HG03025 (cell line): Measurements from ENCODE around the gene FYCO1.

Source experiments
- ATAC-seq: cut with Tn5 transposase; IDR thresholded peaks from one replicate; pipeline ENCODE4 v1.9.1; 2021; ENCODE audit warnings: mild to moderate bottlenecking, moderate library complexity; ENCODE audit not compliant: unreplicated experiment, low FRiP score

The FYCO1 gene

GRCh38 chr3:45895686-45896468 is 99.7 kb downstream of the FYCO1 start:
- no peak for ATAC-seq

- ATAC-seq: no peak
These were observed 101.6 kb downstream of the FYCO1 start for GRCh38 chr3:45894015-45894414.

- ATAC-seq: no peak
These were observed 103.5 kb downstream of the FYCO1 start for GRCh38 chr3:45892161-45892560.

GRCh38 chr3:45890405-45890804 is 105.2 kb downstream of the FYCO1 start:
- ATAC-seq: no peak

GRCh38 chr3:45889337-45889736 is 106.3 kb downstream of the FYCO1 start:
- ATAC-seq: no peak

- no peak for ATAC-seq
These were observed 107.7 kb downstream of the FYCO1 start for GRCh38 chr3:45887759-45888511.

- ATAC-seq: no peak
These were observed 108.3 kb downstream of the FYCO1 start for GRCh38 chr3:45887285-45887684.

GRCh38 chr3:45885979-45886705 is 109.5 kb downstream of the FYCO1 start, which contains the start of gene CCR9:
TSS of gene CCR9 (plus strand) at chr3:45886543. CDS start at chr3:45894934, 8,391 bp downstream.
- ATAC-seq: no peak

- ATAC-seq: no peak
These were observed 111.0 kb downstream of the FYCO1 start for GRCh38 chr3:45884368-45885201.

GRCh38 chr3:45881078-45882022 is 114.3 kb downstream of the FYCO1 start:
- ATAC-seq: no peak

- ATAC-seq: no peak
These were observed 114.9 kb downstream of the FYCO1 start for GRCh38 chr3:45880725-45881077.

- ATAC-seq: no peak
These were observed 117.5 kb downstream of the FYCO1 start for GRCh38 chr3:45878124-45878523.

GRCh38 chr3:45874677-45875346 is 120.8 kb downstream of the FYCO1 start:
- no peak for ATAC-seq

- ATAC-seq: no peak
These were observed 122.0 kb downstream of the FYCO1 start for GRCh38 chr3:45873638-45874037.

- ATAC-seq: no peak
These were observed 122.6 kb downstream of the FYCO1 start for GRCh38 chr3:45873036-45873435.

- ATAC-seq: no peak
These were observed 123.1 kb downstream of the FYCO1 start for GRCh38 chr3:45872569-45872968.

GRCh38 chr3:45871780-45872179 is 123.8 kb downstream of the FYCO1 start:
- no peak for ATAC-seq

GRCh38 chr3:45870099-45870498 is 125.5 kb downstream of the FYCO1 start:
- no peak for ATAC-seq

GRCh38 chr3:45869638-45870037 is 126.0 kb downstream of the FYCO1 start:
- ATAC-seq: no peak
